SK-N-SH treated with all-trans-retinoic acid at 6 μM for 48 hours (cell line): ENCODE data around the gene RHOC.

Experiments used
- ATAC-seq: fragments of 200-7000 bp; cut with Tn5 transposase; 3 replicates; pipeline ENCODE4 v1.9.1; 2020; ENCODE audit warnings: mild to moderate bottlenecking, moderate library complexity
- CSDC2 ChIP-seq: fragments of 250-450 bp; sonication (Bioruptor Pico); IDR thresholded peaks from 2 replicates; pipeline ENCODE4 v1.5.0; 2020; ENCODE audit warnings: mild to moderate bottlenecking, moderate library complexity
- ESRRG ChIP-seq: fragments of 250-450 bp; sonication (Bioruptor Pico); IDR thresholded peaks from 2 replicates; pipeline ENCODE4 v1.6.1; 2021; ENCODE audit warnings: mild to moderate bottlenecking
- GLIS3 ChIP-seq: fragments of 250-450 bp; sonication (Bioruptor Pico); IDR thresholded peaks from 2 replicates; pipeline ENCODE4 v1.5.0; 2020; ENCODE audit warnings: mild to moderate bottlenecking, moderate library complexity
- OSR1 ChIP-seq: fragments of 250-450 bp; sonication (Bioruptor Pico); IDR thresholded peaks from 2 replicates; pipeline ENCODE4 v1.8.0; 2022; ENCODE audit warnings: moderate library complexity, mild to moderate bottlenecking, inconsistent platforms
- PPARA ChIP-seq: fragments of 250-450 bp; sonication (Bioruptor Pico); IDR thresholded peaks from 2 replicates; pipeline ENCODE4 v1.5.0; 2020; ENCODE audit warnings: mild to moderate bottlenecking, borderline replicate concordance
- RARB ChIP-seq: fragments of 250-450 bp; sonication (Bioruptor Pico); IDR thresholded peaks from 2 replicates; pipeline ENCODE4 v1.8.0; 2021; ENCODE audit warnings: mild to moderate bottlenecking, moderate library complexity
- SNAI2 ChIP-seq: fragments of 250-450 bp; sonication (Bioruptor Pico); IDR thresholded peaks from 2 replicates; pipeline ENCODE4 v1.5.0; 2020; ENCODE audit warnings: mild to moderate bottlenecking, moderate library complexity
- TCF4 ChIP-seq: fragments of 250-450 bp; sonication (Bioruptor Pico); IDR thresholded peaks from 2 replicates; pipeline ENCODE4 v1.8.0; 2021; ENCODE audit warnings: mild to moderate bottlenecking, moderate library complexity, borderline replicate concordance
- TOX ChIP-seq: fragments of 250-450 bp; sonication (Bioruptor Pico); IDR thresholded peaks from 2 replicates; pipeline ENCODE4 v1.8.0; 2021; ENCODE audit warnings: mild to moderate bottlenecking, moderate library complexity, borderline replicate concordance
- TSHZ2 ChIP-seq: fragments of 250-450 bp; sonication (Bioruptor Pico); IDR thresholded peaks from 2 replicates; pipeline ENCODE4 v1.5.0; 2020; ENCODE audit warnings: mild to moderate bottlenecking, moderate library complexity
- ZFP3 ChIP-seq: fragments of 250-450 bp; sonication (Bioruptor Pico); IDR thresholded peaks from 2 replicates; pipeline ENCODE4 v1.5.0; 2020; ENCODE audit warnings: mild to moderate bottlenecking, moderate library complexity
- ZNF8 ChIP-seq: fragments of 450-650 bp; formaldehyde crosslinking; IDR thresholded peaks from 2 replicates; pipeline ENCODE4 v1.5.0; 2020; ENCODE audit warnings: mild to moderate bottlenecking, moderate library complexity
- TF ChIP-seq, protein P1 (sequence below): fragments of 250-450 bp; sonication (Bioruptor Pico); IDR thresholded peaks from 2 replicates; pipeline ENCODE4 v1.5.1; 2021; ENCODE audit warnings: mild to moderate bottlenecking, moderate library complexity
- TF ChIP-seq, protein P2 (sequence below): fragments of 250-450 bp; sonication (Bioruptor Pico); IDR thresholded peaks from 2 replicates; pipeline ENCODE4 v1.5.1; 2020; ENCODE audit warnings: low read depth, mild to moderate bottlenecking, moderate library complexity
- TF ChIP-seq, protein P3 (sequence below): fragments of 250-450 bp; sonication (Bioruptor Pico); IDR thresholded peaks from 2 replicates; pipeline ENCODE4 v1.8.0; 2020; ENCODE audit warnings: mild to moderate bottlenecking, moderate library complexity, borderline replicate concordance

RHOC gene

DNA sequence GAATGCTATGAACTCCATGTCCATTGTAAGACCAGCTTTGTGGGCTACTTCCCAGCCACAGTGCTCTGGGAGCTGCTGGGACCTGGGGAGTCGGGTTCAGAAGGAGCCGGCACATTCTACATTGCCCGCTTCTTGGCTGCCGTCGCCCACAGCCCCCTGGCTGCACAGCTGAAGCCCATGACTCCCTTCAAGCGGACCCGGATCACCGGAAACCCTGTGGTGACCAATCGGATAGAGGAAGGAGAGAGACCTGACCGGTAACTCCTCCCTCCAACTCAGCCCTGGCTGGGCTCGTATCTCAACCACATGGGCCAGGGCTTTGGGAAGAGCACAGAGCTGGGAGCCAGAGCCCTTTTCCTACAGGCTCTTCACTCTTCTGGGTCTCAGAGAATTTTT lies 17.1 kb downstream of the RHOC start:
- TF ChIP-seq CSDC2 (CRISPR knock-in tag), result no peak
- TF ChIP-seq GLIS3 (CRISPR knock-in tag), result no peak
- no peak for ATAC-seq

DNA sequence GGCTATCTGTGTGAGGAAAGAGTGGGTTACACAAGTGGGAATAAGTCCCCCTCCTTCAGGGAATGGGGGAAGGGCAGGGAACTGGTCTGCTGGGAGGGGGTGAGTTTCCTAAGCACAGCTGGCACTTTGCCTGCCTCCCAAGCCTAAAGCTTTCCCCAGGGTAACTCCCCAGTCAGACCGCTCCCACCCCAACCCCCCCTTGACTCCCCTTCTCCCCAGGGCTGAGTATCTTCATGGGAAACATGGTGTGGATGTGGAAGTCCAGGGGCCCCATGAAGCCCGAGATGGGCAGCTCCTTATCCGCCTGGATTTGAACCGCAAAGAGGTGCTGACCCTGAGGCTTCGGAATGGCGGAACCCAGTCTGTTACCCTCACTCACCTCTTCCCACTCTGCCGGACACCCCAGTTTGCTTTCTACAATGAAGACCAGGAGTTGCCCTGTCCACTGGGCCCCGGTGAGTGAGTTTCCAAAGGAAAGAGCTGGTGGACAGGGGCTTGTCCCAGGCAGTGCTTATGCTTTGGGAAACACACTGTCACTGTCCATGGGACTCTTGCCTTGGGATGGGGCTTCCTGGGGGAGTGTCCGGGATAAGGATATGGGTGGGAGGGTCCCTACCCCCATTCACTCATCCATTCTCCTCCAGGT lies 17.6 kb downstream of the RHOC start:
- no peak for ATAC-seq
- TF ChIP-seq TCF4 (CRISPR knock-in tag) (no peak), TOX (CRISPR knock-in tag) (no peak), ZNF8 (CRISPR knock-in tag) (no peak)
- TF ChIP-seq, protein P1, sequence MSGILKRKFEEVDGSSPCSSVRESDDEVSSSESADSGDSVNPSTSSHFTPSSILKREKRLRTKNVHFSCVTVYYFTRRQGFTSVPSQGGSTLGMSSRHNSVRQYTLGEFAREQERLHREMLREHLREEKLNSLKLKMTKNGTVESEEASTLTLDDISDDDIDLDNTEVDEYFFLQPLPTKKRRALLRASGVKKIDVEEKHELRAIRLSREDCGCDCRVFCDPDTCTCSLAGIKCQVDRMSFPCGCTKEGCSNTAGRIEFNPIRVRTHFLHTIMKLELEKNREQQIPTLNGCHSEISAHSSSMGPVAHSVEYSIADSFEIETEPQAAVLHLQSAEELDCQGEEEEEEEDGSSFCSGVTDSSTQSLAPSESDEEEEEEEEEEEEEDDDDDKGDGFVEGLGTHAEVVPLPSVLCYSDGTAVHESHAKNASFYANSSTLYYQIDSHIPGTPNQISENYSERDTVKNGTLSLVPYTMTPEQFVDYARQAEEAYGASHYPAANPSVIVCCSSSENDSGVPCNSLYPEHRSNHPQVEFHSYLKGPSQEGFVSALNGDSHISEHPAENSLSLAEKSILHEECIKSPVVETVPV, result no peak

- no peak for TF ChIP-seq ZNF8 (CRISPR knock-in tag)
- no peak for TF ChIP-seq OSR1
- TF ChIP-seq, protein P2, sequence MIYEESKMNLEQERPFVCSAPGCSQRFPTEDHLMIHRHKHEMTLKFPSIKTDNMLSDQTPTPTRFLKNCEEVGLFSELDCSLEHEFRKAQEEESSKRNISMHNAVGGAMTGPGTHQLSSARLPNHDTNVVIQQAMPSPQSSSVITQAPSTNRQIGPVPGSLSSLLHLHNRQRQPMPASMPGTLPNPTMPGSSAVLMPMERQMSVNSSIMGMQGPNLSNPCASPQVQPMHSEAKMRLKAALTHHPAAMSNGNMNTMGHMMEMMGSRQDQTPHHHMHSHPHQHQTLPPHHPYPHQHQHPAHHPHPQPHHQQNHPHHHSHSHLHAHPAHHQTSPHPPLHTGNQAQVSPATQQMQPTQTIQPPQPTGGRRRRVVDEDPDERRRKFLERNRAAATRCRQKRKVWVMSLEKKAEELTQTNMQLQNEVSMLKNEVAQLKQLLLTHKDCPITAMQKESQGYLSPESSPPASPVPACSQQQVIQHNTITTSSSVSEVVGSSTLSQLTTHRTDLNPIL (CRISPR knock-in tag), result no peak
- TF ChIP-seq ESRRG (CRISPR knock-in tag), result no peak
- no peak for TF ChIP-seq PPARA (CRISPR knock-in tag)
- TF ChIP-seq TOX (CRISPR knock-in tag), result no peak
- TF ChIP-seq RARB (CRISPR knock-in tag), result no peak
- TF ChIP-seq TSHZ2 (CRISPR knock-in tag), result no peak
- no peak for TF ChIP-seq ZFP3 (CRISPR knock-in tag)
- TF ChIP-seq, all 23 proteins: peak for 0
- no peak for ATAC-seq
Measured at GRCh38 chr1:112688781-112689193, 18.1 kb downstream of the RHOC start.

- TF ChIP-seq, protein P3, sequence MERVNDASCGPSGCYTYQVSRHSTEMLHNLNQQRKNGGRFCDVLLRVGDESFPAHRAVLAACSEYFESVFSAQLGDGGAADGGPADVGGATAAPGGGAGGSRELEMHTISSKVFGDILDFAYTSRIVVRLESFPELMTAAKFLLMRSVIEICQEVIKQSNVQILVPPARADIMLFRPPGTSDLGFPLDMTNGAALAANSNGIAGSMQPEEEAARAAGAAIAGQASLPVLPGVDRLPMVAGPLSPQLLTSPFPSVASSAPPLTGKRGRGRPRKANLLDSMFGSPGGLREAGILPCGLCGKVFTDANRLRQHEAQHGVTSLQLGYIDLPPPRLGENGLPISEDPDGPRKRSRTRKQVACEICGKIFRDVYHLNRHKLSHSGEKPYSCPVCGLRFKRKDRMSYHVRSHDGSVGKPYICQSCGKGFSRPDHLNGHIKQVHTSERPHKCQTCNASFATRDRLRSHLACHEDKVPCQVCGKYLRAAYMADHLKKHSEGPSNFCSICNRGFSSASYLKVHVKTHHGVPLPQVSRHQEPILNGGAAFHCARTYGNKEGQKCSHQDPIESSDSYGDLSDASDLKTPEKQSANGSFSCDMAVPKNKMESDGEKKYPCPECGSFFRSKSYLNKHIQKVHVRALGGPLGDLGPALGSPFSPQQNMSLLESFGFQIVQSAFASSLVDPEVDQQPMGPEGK (CRISPR knock-in tag), result no peak
- TF ChIP-seq GLIS3 (CRISPR knock-in tag), result no peak
- TF ChIP-seq SNAI2, result no peak
- TF ChIP-seq, protein P2 (CRISPR knock-in tag), result no peak
- no peak for TF ChIP-seq TSHZ2 (CRISPR knock-in tag)
- no peak for TF ChIP-seq CSDC2 (CRISPR knock-in tag)
Measured at GRCh38 chr1:112687785-112688496, 19.0 kb downstream of the RHOC start.

More at GRCh38 chr1:112687785-112688496, 19.0 kb downstream of the RHOC start:
- no peak for ATAC-seq
